Measurements from ENCODE around the gene RAB43.

Gene RAB43

DNA sequence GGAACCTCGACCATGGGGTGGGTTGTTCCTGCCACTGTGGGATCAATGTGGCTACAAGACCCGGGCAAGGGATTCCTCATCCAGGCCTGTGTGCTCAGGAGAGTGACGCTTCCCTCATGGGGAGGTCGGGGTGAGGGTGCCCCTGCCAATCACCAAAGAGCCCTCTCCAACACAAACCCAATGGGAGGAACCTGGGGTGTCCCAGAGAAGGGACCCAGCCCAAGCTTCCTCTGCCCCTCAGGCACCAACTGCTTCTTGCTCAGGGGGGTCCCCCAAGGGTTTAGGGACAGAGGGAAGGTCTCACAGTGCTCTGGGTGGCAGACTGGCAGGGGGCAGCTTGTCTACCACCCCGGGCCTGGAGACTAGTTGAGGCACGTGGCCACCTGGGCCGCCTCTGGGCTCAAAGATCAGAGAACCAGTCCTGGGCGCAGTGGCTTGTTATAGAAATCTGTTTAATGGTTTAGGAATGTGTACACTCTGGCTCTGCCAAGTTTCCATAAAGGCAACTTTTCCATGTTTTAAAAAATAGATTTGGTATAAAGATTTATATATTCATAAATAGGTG, 34.4 kb downstream of the RAB43 start:
- Histone ChIP-seq H3K27me3 (ENCODE audit: insufficient read depth, poor library complexity, severe bottlenecking) (no peaks in the 10 kb centered on the region), H3K4me1 (ENCODE audit: insufficient read depth, poor library complexity, severe bottlenecking) (peaks cover 4% of the 10 kb centered on the region), H3K36me3 (ENCODE audit: low read depth) (peaks cover 3% of the 10 kb centered on the region), H3K4me3 (ENCODE audit: severe bottlenecking) (no peak overlapping the region), H3K27ac (ENCODE audit: poor library complexity, severe bottlenecking) (peak overlapping the region; percentile 47), H3K9me3 (ENCODE audit: severe bottlenecking) (no peaks in the 10 kb centered on the region)
- TF ChIP-seq, protein P1, sequence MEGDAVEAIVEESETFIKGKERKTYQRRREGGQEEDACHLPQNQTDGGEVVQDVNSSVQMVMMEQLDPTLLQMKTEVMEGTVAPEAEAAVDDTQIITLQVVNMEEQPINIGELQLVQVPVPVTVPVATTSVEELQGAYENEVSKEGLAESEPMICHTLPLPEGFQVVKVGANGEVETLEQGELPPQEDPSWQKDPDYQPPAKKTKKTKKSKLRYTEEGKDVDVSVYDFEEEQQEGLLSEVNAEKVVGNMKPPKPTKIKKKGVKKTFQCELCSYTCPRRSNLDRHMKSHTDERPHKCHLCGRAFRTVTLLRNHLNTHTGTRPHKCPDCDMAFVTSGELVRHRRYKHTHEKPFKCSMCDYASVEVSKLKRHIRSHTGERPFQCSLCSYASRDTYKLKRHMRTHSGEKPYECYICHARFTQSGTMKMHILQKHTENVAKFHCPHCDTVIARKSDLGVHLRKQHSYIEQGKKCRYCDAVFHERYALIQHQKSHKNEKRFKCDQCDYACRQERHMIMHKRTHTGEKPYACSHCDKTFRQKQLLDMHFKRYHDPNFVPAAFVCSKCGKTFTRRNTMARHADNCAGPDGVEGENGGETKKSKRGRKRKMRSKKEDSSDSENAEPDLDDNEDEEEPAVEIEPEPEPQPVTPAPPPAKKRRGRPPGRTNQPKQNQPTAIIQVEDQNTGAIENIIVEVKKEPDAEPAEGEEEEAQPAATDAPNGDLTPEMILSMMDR (IDR thresholded peaks at IDR 0.05; ENCODE audit: poor library complexity, severe bottlenecking), result no peak
- no peak for DNase-seq (ENCODE audit: low spot score)
- ATAC-seq (ENCODE audit: low read depth), result peak; percentile 51; the same call in 2 of the 3 replicates

DNA sequence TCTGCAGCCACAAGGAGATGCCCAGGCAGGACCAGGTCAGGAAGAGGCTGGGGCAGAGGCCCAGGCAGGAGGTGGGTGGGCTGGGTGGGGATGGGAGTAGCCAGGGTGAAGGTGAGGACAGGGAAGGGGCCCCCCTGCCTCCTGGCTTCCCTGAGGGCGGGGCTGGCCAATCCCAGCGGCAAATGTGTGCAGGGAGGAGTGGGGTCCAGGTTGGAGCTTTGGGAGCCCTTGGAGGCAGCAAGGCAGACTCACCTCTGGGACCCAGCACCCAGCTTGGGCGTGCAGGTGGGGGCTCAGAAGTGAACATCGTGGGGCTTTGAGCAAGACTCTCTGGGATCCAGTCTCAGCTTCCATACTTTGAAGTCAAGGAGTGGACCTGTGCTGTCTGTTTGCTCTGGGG, 35.8 kb downstream of the RAB43 start:
- no peaks in the 10 kb centered on the region for H3K27me3 ChIP-seq (ENCODE audit: insufficient read depth, poor library complexity, severe bottlenecking)
- ATAC-seq (ENCODE audit: low read depth) (no peak), DNase-seq (ENCODE audit: low spot score) (no peak)
- no peak overlapping the region for H3K27ac ChIP-seq (ENCODE audit: poor library complexity, severe bottlenecking)
- H3K9me3 ChIP-seq (ENCODE audit: severe bottlenecking), result no peaks in the 10 kb centered on the region
- no peaks in the 10 kb centered on the region for H3K36me3 ChIP-seq (ENCODE audit: low read depth)
- peaks cover 4% of the 10 kb centered on the region for H3K4me1 ChIP-seq (ENCODE audit: insufficient read depth, poor library complexity, severe bottlenecking)
- TF ChIP-seq, protein P1 (IDR thresholded peaks at IDR 0.05; ENCODE audit: poor library complexity, severe bottlenecking), result no peak
- H3K4me3 ChIP-seq (ENCODE audit: severe bottlenecking), result no peak overlapping the region

DNA sequence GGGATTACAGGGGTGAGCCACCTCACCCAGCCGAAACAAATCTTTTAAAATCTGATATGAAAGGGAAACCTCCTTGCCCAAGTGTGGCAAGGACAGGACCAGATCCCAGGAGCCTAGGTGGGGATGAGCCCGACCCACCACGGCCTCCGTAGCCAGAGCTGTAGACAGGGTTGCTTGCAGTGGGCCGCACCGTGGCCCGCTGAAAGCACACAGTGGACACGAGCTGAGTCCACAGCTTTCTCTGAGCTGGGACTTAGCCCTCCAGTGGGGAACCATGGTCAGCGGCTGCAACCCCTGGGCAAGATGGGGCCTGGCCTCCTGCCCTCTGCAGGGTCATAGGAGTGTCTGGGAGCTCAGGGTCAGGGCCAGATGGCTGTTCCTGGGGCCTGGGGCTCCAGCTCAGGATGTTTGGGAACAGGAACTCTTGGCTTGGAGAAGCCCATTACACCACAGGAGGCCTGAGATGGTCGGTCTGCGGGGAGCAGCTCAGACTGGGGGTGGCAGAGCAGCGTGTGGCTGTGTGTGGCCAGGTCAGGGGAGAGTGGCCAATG, 36.4 kb downstream of the RAB43 start:
- DNase-seq (ENCODE audit: low spot score), result no peak
- Histone ChIP-seq H3K4me3 (ENCODE audit: severe bottlenecking) (no peak overlapping the region), H3K27me3 (ENCODE audit: insufficient read depth, poor library complexity, severe bottlenecking) (no peaks in the 10 kb centered on the region), H3K4me1 (ENCODE audit: insufficient read depth, poor library complexity, severe bottlenecking) (peaks cover 4% of the 10 kb centered on the region), H3K36me3 (ENCODE audit: low read depth) (no peaks in the 10 kb centered on the region), H3K27ac (ENCODE audit: poor library complexity, severe bottlenecking) (no peak overlapping the region), H3K9me3 (ENCODE audit: severe bottlenecking) (no peaks in the 10 kb centered on the region)
- ATAC-seq (ENCODE audit: low read depth), result no peak
- TF ChIP-seq, protein P1 (IDR thresholded peaks at IDR 0.05; ENCODE audit: poor library complexity, severe bottlenecking), result no peak

DNA sequence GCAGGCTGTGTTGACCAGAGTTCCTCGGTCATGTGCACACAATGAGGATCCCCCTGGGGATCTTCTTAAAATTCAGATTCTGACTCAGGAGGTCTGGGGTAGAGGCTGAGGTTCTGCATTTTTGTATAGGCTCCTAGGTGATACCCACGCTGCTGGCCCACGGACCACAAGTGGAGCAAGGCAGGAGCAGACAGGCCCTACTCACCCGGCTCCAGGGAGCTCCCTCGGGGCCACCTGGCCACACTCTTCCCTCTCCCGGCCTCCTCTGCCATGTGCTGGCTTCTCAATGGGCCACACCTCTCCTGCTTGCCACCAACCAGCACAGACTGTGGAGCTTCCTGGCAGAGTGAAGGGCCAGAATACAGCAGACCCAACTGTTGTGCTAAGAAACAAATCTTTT, 37.1 kb downstream of the RAB43 start:
- TF ChIP-seq, protein P1 (IDR thresholded peaks at IDR 0.05; ENCODE audit: poor library complexity, severe bottlenecking), result no peak
- H3K36me3 ChIP-seq (ENCODE audit: low read depth), result no peaks in the 10 kb centered on the region

DNA sequence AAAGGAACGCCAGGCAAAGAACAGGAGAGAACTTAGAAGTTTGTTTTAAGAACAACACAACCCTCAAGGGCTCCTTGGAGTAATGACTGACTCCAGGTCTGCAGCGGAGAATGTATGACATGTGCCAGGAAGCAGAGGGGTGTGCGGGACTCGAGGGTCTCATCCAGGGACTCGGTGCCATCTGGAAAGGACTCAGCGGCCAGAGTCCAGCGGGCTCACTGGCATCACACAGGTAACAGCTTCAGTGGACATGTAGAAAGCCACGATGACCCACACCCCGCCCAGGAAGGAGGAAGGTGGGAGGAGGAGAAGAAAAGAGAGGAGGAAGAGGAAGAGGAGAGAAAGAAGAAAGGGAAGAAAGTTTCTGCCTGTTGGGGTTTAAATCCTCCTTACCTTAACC, 39.6 kb downstream of the RAB43 start:
- Histone ChIP-seq H3K4me1 (ENCODE audit: insufficient read depth, poor library complexity, severe bottlenecking) (peaks cover under 1% of the 10 kb centered on the region), H3K27ac (ENCODE audit: poor library complexity, severe bottlenecking) (no peak overlapping the region), H3K9me3 (ENCODE audit: severe bottlenecking) (no peaks in the 10 kb centered on the region), H3K36me3 (ENCODE audit: low read depth) (no peaks in the 10 kb centered on the region), H3K4me3 (ENCODE audit: severe bottlenecking) (no peak overlapping the region), H3K27me3 (ENCODE audit: insufficient read depth, poor library complexity, severe bottlenecking) (no peaks in the 10 kb centered on the region)
- ATAC-seq (ENCODE audit: low read depth), result no peak
- TF ChIP-seq, protein P1 (IDR thresholded peaks at IDR 0.05; ENCODE audit: poor library complexity, severe bottlenecking), result no peak
- no peak for DNase-seq (ENCODE audit: low spot score)

More for the DNA sequence above, 37.1 kb downstream of the RAB43 start:
- H3K4me1 ChIP-seq (ENCODE audit: insufficient read depth, poor library complexity, severe bottlenecking), result peaks cover 4% of the 10 kb centered on the region
- no peak overlapping the region for H3K27ac ChIP-seq (ENCODE audit: poor library complexity, severe bottlenecking)
- no peak overlapping the region for H3K4me3 ChIP-seq (ENCODE audit: severe bottlenecking)
- ATAC-seq (ENCODE audit: low read depth) (no peak), DNase-seq (ENCODE audit: low spot score) (no peak)
- H3K27me3 ChIP-seq (ENCODE audit: insufficient read depth, poor library complexity, severe bottlenecking), result no peaks in the 10 kb centered on the region
- no peaks in the 10 kb centered on the region for H3K9me3 ChIP-seq (ENCODE audit: severe bottlenecking)
